Activated T-cell treated with anti-CD3 and anti-CD28 coated beads, Interleukin-2, amount 50 U/mL, for 48 hours (primary cell): Measurements from ENCODE around the gene TMEM51.
"Not testable (repeated sequence)": the region's sequence is repeated elsewhere in the genome, so short reads cannot be mapped to it uniquely, and the experiment has no call there.

Experiments used
- DNase-seq, 2 experiments: peaks; one replicate each; pipeline ENCODE4 v3.0.0-alpha.2; 2020

The TMEM51 gene

DNA sequence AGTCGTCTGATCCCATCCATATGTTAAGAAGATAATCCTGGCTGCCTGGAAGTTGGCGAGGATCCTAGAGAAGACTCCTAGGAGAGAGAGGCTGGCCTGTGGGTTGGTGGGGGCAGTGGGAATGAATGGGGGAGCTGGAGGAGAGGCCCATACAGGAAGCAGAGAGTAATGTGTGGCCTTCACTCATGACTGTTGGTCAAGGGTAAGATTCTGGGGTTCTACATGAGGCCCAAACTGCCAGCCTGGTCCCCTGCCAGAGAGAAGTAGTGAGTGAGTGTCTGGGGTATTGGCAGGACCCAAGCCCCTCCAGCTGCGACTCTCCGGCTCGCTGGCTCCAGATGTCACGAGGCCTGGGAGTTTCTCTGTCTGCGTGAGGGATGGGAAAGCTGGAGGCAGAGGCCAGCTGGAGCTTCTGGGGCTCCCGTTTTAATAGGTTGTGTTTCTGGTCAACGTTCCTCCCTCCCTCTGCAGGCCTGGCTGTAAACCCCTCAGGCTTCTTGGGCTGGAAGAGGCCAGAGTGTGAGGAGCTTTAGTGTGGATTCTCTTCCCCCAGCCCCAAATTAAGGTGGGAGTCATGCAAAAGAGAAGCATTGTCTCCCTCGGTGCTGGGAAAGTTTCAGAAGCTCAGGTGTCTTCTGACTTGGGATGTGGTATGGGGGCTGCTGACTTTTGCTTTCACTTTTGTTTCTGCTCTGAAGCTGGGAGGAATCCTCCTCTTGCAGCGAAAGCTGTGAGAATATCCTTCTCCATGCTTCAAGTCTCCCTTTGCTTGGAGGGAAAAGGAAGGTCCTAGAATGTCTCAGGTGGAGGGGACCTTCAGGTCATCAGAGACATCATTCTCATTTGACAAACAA is 2.6 kb downstream of the TMEM51 start:
- DNase-seq: no peak

DNA sequence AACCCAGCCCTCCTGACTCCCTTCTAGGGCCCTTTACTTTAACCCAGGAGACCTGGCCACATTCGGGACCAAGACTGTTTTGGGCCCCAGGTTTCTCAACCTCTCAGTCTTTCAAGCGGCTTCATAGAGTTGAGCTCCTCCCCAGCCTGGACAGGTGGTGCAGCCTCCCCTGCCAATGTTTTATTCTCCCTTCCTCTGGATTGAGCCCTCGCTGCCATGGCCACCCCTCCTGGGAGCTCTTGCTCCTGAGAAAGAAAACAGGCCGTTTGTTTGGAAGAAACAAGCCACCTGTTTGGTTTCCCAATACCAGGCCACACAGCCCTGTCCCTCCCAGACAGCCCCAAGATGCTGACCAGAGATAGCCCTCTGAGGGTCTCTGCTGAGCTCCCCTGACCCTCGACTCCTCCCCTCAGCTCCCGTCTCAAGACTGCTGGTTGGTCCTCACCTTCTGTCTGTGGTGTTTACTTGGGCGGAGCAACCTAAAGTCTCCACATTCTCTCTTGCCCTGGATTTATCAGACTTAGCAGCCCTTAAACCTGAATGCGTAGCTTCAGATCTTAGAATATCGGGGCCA is 3.3 kb downstream of the TMEM51 start:
- no peak for DNase-seq

- DNase-seq: no peak
Observed at GRCh38 chr1:15157524-15158399, 4.2 kb downstream of the TMEM51 start.

DNA sequence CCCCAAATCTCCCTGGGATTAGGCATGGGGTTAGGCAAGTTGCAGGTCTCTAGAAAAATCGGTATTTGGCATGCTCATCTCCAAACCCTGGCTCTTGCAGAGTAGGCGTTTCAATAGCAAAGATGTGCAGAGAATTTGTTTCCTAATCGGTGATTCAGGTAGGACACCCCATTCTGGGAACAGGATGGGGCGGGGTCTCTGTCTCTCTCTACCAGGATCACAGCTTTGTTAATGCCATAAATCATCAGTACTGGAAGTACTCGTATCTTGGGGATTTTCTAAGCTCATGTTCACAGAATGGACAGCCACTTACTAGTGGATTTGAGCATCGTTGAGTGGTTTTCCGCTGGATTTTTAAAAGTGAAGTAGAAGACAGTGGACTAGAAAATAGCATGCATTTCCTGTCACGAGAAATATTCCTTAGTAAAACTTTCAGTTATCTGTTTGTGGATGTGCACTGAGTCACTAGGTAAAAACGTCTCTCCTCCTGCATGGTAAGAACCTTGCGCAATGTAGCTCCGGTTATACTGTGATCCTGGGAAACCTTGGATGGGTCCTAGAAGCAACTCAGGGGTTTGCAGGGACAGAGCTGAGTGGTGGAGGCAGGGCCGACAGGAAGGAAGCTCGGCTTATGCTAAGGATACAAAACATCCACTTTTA is 5.1 kb downstream of the TMEM51 start:
- DNase-seq: no peak

GRCh38 chr1:15159166-15159555 is 5.6 kb downstream of the TMEM51 start:
- DNase-seq: no peak

DNA sequence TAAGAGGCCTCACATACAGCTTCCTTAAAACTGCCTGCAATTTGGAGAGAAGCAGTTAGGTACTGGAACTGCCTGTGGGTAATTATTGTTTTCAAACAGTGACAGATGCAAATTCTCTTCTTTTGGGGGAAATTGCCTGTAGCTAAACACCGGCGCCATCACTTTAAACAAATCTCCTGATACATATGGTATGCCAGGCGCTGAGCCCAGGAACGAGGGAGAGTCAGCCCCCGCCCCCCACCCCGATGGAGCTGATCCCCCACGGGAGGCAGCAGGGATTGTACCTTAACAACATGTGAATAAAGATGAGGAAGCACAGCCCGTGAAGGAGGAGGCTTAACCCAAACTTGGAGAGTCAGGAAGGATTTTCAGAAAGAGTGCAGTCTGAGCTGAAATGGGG is 7.1 kb downstream of the TMEM51 start:
- no peak for DNase-seq

- DNase-seq: no peak
Observed at GRCh38 chr1:15167386-15167785, 13.8 kb downstream of the TMEM51 start.

GRCh38 chr1:15168479-15168878 is 14.9 kb downstream of the TMEM51 start:
- DNase-seq: no peak

DNA sequence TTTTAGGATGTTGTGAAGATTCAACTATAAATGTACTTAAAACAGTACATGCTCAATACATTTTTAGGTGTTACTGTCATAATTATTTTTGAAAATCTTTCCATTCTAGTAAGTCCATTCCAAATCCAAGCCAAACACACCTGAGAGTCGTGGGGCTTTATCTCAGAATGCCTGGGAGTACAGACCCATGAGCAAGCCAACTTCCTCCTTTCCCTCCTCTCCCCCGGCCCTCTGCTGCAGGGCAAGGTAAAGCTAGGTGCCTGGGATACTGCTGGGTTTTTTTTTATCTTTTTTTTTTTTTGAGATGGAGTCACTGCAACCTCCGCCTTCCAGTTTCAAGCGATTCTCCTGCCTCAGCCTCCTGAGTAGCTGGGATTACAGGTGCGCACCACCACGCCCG is 16.5 kb downstream of the TMEM51 start:
- DNase-seq: no peak

- DNase-seq: no peak
Observed at GRCh38 chr1:15171271-15171908, 17.8 kb downstream of the TMEM51 start.

GRCh38 chr1:15172405-15173259 is 19.1 kb downstream of the TMEM51 start:
- no peak for DNase-seq

DNA sequence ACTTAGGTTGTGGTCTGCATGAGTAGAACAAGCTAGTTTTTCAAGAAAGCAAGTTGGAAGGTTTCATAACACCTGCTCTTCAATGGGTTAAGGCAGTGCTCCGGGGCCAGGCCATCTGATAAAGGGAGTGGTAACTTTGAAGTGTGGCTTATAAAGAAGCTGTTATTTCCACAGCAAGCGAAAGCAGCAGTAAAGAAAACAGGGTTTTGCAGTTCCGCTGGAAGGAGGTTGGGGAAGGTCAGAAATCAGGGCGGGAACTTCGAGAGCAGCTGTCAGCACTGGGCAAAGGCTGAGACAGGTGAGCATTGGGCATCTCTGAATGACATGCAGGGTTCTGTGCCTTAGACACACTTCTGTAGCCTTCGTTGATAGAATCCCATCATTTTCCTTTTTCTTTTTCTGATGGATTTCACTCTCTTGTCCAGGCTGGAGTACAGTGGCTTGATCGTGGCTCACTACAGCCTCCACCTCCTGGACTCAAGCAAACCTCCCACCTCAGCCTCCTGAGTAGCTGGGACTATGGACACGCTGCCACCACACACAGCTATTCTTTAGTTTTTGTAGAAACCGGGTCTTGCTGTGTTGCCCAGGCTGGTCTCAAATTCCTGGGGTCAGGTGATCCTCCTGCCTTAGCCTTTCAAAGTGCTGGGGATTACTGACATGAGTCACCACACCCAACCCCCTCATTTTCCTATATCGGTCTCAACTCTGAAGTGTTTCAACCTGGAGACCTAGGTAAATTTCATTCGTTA is 20.5 kb downstream of the TMEM51 start:
- DNase-seq: no peak

- no peak for DNase-seq
Observed at GRCh38 chr1:15174615-15174983, 21.1 kb downstream of the TMEM51 start.

GRCh38 chr1:15175324-15176094 is 22.0 kb downstream of the TMEM51 start:
- not testable (repeated sequence) for DNase-seq

GRCh38 chr1:15176120-15176519 is 22.6 kb downstream of the TMEM51 start:
- no peak for DNase-seq

DNA sequence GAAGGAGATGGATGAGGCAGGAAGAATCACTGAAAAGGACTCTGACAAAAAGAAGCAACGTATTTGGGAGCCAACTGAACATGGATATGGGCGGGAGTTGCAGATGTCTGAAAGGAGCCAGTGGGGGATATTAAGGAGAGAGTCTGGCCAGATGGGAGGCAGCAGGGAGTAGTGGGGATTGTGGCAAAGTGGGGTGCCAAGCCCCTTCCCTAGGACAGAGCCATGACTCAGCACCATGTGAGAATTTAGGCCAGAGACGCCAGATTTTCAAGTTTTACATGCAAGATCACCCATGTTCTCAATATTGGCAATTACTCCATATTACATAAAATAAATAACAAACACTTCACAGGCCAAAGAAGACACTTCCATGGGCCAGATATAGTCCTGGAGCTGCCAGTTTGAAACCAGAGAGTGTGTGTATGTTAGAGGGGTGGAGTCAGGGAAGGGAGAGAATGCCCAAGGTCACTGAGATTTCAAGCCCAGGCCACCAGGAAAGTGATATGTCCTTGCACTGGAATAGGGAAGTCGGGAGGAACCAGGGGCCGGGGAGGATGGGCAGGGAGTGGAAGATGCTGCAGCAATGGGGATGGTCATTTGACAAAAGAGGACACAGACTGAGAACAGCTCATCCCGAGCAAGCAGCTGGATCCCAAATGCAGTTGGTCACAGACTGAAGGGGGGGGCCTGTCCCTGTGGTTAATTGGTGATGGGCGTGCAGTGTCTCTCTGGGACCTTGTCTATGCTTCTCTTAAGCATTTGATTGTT is 23.5 kb downstream of the TMEM51 start:
- DNase-seq: no peak

GRCh38 chr1:15177710-15178166 is 24.2 kb downstream of the TMEM51 start:
- DNase-seq: no peak

DNA sequence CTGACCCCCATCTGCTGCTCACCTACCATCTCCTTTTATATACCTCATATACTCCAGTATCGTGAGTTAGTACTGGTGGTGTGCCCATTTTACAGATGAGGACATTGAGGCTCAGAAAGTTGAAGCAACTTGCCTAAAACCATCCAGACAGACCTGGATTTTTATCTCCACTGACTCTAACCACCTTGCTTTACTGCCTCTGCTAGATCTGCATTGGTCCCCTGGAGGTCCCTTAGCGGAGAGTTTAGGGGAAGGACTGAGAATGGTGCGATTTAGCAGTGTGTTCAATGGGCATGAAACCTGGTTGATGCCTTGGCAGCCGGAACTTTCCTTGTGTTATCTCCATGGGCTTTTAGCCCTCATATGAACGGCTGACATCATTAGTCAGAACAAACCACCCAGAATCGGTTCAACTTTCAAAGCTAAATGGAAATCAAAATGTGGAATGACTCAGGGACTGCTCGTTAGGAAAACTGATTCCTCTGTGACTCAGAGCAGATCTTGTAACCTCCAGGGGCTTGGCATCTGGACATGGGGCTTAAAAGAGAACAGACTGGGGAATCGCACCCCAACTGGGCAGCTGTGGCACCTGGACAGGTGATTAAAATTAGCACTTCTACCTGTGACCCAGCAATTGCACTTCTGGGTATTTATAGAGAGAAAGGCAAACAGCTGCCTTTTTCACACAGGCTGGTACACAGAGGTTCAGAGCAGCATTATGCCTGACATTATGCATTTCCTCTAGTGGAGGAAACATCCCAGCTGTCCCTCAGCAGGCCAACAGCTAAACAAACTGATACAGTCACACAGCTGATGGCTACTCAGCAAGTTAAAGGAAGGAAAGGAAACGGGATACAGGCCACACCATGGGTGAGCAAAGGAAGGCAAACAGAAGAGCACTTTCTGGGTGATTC is 25.3 kb downstream of the TMEM51 start:
- DNase-seq: no peak
